ES-I3 (cell line): ENCODE data around the gene PLD4.
A peak's percentile ranks its signal among the peaks of the same experiment; 100 is the strongest.

ENCODE experiments used
- H3K36me3 ChIP-seq: 2 replicates; pipeline ENCODE4 v1.6.1; 2013; ENCODE audit warnings: mild to moderate bottlenecking, low read length, control low read depth, moderate library complexity; ENCODE audit not compliant: insufficient read depth
- H3K4me1 ChIP-seq: 2 replicates; pipeline ENCODE4 v1.6.1; 2013; ENCODE audit warnings: mild to moderate bottlenecking, control low read depth, low read length; ENCODE audit not compliant: insufficient read depth
- H3K9ac ChIP-seq: 2 replicates; pipeline ENCODE4 v1.6.1; 2013; ENCODE audit warnings: low read depth, mild to moderate bottlenecking, low read length, moderate library complexity
- H3K9me3 ChIP-seq: 2 replicates; pipeline ENCODE4 v1.6.1; 2013; ENCODE audit warnings: mild to moderate bottlenecking, low read length, moderate library complexity; ENCODE audit not compliant: control insufficient read depth, insufficient read depth

PLD4 gene

GRCh38 chr14:104970231-104971068 is 45.8 kb downstream of the PLD4 start:
- Histone ChIP-seq H3K36me3 (no peaks in the 10 kb centered on the region), H3K4me1 (peaks cover 54% of the 10 kb centered on the region; the same call in 1 of the 2 replicates), H3K9ac (peak overlapping the region; percentile 32; the same call in 1 of the 2 replicates)

GRCh38 chr14:104971447-104972240 is 47.0 kb downstream of the PLD4 start:
- peaks cover 58% of the 10 kb centered on the region; the same call in 1 of the 2 replicates for H3K4me1 ChIP-seq
- H3K9me3 ChIP-seq: no peaks in the 10 kb centered on the region
- H3K9ac ChIP-seq: no peak overlapping the region
- no peaks in the 10 kb centered on the region for H3K36me3 ChIP-seq

More at GRCh38 chr14:104970231-104971068, 45.8 kb downstream of the PLD4 start:
- no peaks in the 10 kb centered on the region for H3K9me3 ChIP-seq

- Histone ChIP-seq H3K4me1 (peaks cover 55% of the 10 kb centered on the region; the same call in 1 of the 2 replicates), H3K9me3 (no peaks in the 10 kb centered on the region), H3K36me3 (no peaks in the 10 kb centered on the region), H3K9ac (no peak overlapping the region)
These were observed 47.8 kb downstream of the PLD4 start for GRCh38 chr14:104972301-104973134.

GRCh38 chr14:104973135-104973384 is 48.4 kb downstream of the PLD4 start:
- Histone ChIP-seq H3K9ac (no peak overlapping the region), H3K36me3 (no peaks in the 10 kb centered on the region), H3K9me3 (no peaks in the 10 kb centered on the region), H3K4me1 (peaks cover 55% of the 10 kb centered on the region; the same call in 1 of the 2 replicates)

- H3K9ac ChIP-seq: no peak overlapping the region
- no peaks in the 10 kb centered on the region for H3K9me3 ChIP-seq
- peaks cover 51% of the 10 kb centered on the region; the same call in 1 of the 2 replicates for H3K4me1 ChIP-seq
- H3K36me3 ChIP-seq: no peaks in the 10 kb centered on the region
These were observed 48.9 kb downstream of the PLD4 start for GRCh38 chr14:104973385-104974145.

GRCh38 chr14:104974146-104974541 is 49.5 kb downstream of the PLD4 start:
- no peak overlapping the region for H3K9ac ChIP-seq
- H3K4me1 ChIP-seq: peaks cover 50% of the 10 kb centered on the region; the same call in 1 of the 2 replicates
- H3K9me3 ChIP-seq: no peaks in the 10 kb centered on the region
- no peaks in the 10 kb centered on the region for H3K36me3 ChIP-seq

GRCh38 chr14:104974665-104975390 is 50.1 kb downstream of the PLD4 start:
- no peaks in the 10 kb centered on the region for H3K9me3 ChIP-seq
- no peak overlapping the region for H3K9ac ChIP-seq
- peaks cover 47% of the 10 kb centered on the region; the same call in 1 of the 2 replicates for H3K4me1 ChIP-seq
- no peaks in the 10 kb centered on the region for H3K36me3 ChIP-seq

- Histone ChIP-seq H3K9ac (no peak overlapping the region), H3K9me3 (no peaks in the 10 kb centered on the region), H3K36me3 (no peaks in the 10 kb centered on the region), H3K4me1 (peaks cover 40% of the 10 kb centered on the region; the same call in 1 of the 2 replicates)
These were observed 51.0 kb downstream of the PLD4 start for GRCh38 chr14:104975481-104976197.

GRCh38 chr14:104976198-104977007 is 51.7 kb downstream of the PLD4 start:
- no peaks in the 10 kb centered on the region for H3K9me3 ChIP-seq
- H3K4me1 ChIP-seq: peaks cover 34% of the 10 kb centered on the region; the same call in 1 of the 2 replicates
- no peaks in the 10 kb centered on the region for H3K36me3 ChIP-seq
- no peak overlapping the region; the same call in 1 of the 2 replicates for H3K9ac ChIP-seq

GRCh38 chr14:104977008-104977680 is 52.5 kb downstream of the PLD4 start:
- Histone ChIP-seq H3K4me1 (peaks cover 28% of the 10 kb centered on the region; the same call in 1 of the 2 replicates), H3K9me3 (no peaks in the 10 kb centered on the region), H3K36me3 (no peaks in the 10 kb centered on the region), H3K9ac (peak overlapping the region; percentile 66; the same call in 1 of the 2 replicates)

GRCh38 chr14:104977681-104978653 is 53.3 kb downstream of the PLD4 start, which contains the start of gene AHNAK2:
Gene AHNAK2, minus strand, starts transcription at chr14:104978374. Its CDS starts 137 bp downstream, at chr14:104978237.
- peaks cover 20% of the 10 kb centered on the region; the same call in 1 of the 2 replicates for H3K4me1 ChIP-seq
- H3K9ac ChIP-seq: peak within 1 kb of the TSS; percentile 66; the same call in 1 of the 2 replicates
- H3K9me3 ChIP-seq: no peaks in the 10 kb centered on the region
- no peaks in the 10 kb centered on the region for H3K36me3 ChIP-seq
